Activated CD4-positive, alpha-beta T cell treated with anti-CD3 and anti-CD28 coated beads, Interleukin-2, Interleukin-6, amounts not matched to agents 100 ng/mL and 50 ng/mL, durations not matched to agents 16 hours and 8 hours (primary cell): ENCODE results near the gene SS18L1.
A peak's percentile ranks its signal among the peaks of the same experiment; 100 is the strongest.

ENCODE experiments used
- DNase-seq: peaks from one replicate; pipeline ENCODE4 v3.0.0-alpha.2; 2020

SS18L1 gene

GRCh38 chr20:62157387-62158087 is 14.0 kb downstream of the SS18L1 start:
- no peak for DNase-seq

GRCh38 chr20:62158088-62158400 is 14.5 kb downstream of the SS18L1 start:
- DNase-seq, result no peak

GRCh38 chr20:62158541-62158940 is 15.0 kb downstream of the SS18L1 start:
- DNase-seq, result no peak

DNA sequence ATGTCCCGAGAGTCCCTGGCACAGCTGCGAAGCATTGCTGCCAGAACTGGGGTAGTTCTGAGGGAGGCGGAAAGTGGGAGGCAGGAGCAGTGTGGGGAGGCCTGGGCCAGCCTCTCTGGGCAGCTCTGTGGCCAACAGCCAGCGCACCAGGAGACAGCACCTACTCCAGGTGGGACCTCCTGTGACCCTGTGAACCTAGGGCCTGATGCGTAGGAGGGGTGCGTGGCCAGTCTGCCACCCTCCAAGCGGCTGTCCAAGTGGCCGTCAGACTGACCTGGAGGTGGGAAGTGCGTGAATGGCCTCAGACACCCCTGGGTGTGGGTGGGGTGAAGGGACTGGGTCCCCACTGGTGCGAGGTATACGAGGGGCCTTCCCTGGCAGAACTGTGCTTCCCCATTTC is 15.5 kb downstream of the SS18L1 start:
- no peak for DNase-seq

GRCh38 chr20:62159839-62160238 is 16.3 kb downstream of the SS18L1 start:
- DNase-seq, result peak; percentile 91

DNA sequence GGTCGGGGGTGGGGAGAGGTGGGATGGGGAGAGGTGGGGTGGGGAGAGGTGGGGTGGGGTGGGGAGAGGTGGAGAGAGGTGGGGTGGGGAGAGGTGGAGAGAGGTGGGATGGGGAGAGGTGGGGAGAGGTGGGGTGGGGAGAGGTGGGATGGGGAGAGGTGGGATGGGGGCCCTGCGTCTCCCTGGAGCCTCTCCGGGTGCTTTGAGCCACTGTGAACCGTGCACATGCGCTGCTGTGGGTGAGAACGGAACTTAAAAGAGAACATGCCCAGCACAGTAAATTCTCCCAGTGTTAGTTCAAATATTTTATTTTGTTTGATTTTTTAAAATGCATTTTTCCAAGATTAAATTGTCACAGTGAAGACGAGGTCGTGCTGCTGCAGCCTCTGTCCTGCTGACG is 16.7 kb downstream of the SS18L1 start:
- no peak for DNase-seq

- no peak for DNase-seq
These were observed 17.3 kb downstream of the SS18L1 start for GRCh38 chr20:62160876-62161275.

DNA sequence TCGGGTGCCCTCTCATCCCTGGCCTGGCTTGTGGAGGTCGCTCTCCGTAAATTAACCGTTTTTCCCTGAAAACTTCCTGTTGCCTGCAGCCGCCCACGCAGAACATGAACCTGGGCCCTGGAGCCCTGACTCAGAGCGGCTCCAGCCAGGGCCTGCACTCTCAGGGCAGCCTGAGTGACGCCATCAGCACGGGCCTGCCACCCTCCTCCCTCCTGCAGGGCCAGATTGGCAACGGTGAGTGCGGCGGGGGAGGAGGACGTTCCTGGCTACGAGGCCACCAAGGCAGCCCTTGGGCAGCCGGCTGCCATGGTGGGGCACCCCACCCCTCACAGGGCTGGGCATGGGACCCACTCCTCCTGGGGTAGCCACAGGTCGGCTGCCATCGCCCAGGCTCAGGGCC is 17.8 kb downstream of the SS18L1 start:
- no peak for DNase-seq

DNA sequence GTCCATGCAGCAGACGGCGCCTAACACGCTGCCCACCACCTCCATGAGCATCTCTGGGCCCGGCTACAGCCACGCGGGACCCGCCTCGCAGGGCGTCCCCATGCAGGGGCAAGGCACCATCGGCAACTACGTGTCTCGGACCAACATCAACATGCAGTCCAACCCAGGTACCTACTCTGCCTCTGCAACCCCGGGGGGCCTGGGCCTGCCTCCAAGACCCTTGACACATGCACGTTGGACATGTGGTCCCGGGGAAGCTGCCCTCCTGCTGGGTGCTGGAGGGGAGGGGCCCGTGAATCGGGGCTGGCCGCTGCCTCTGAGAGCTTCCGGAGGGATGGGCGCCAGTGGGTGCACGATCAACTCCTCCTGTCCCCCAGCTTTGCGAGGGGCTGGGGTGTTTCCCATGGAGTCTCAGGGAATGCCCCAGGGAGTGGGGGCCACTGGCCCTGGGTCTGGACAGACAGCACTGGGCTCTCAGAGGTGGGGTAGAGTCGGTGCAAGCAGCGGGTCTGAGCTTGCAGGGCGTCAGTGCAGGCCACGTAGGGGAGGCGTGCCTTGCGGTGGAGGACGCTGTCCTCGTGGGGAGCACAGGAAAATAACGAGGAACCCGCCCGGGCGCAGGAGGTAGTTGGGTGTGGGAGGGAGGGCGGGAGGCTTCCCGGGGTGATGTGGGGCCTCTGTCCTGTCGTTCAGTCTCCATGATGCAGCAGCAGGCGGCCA is 19.4 kb downstream of the SS18L1 start:
- DNase-seq, result no peak

- DNase-seq, result no peak
These were observed 19.9 kb downstream of the SS18L1 start for GRCh38 chr20:62163485-62163865.

DNA sequence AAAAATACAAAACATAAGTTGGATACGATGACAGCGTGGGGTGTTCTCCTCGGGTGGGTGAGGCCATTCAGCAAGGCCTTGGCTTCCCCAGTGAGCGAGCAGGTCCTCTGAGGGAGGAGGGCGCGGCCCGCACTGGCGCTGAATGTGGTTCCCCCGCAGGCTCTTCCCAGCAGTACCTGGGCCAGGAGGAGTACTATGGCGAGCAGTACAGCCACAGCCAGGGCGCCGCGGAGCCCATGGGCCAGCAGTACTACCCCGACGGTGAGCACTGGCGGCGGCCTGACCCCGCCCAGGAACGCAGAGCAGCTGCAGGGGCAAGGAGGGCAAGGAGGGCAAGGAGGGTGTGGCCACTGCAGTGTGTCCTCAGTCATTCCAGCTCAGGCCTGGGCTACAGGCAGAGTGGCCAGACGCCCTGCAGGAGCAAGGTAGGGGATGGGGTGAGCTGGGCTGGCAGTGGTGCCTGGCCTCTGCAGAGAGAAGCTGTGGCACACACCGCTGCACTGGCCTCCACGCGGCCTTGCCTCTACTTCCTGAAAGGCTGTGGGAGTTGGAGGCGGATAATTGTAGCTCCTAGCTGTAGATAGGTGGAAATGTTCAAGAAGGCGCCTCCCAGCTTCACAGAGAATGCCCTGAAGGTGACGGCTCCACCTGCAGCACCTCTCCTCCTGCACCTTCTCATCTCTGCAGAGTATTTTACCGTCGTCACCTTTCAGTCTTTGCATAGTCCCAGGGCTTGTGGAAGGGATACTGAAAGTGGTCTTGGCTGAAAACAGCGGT is 20.6 kb downstream of the SS18L1 start:
- DNase-seq, result no peak

GRCh38 chr20:62164879-62165761 is 21.6 kb downstream of the SS18L1 start:
- DNase-seq, result no peak

DNA sequence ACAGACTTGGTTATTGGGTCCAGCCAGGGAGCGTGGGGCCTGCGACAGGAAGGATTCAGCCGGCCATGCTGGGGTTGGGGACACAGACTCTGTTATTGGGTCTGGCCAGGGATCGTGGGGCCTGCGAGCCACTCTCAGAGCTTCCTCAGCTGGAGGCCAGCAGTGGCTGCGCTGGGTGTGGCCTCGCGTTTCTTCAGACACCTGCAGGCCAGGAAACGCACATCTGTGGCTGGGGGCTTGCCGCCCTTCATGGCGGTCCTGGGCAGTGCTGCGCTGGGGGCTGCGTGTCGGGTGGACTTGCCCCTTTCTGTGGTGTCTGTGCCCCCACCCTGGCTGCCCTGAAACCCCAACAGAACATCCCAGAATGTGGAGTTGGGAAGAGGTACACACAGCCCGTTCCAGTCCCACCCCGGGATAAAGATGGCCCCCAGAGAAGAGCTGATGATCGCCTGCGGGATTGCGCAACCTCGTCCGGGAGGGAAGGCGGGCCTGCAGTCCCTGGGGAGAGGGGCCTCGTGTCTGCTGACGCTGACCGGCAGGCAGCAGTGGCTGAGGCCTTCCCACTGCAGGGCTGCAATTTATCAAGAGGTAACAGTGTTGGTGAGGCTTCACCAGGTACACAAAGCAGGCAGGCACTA is 22.3 kb downstream of the SS18L1 start:
- DNase-seq, result no peak

DNA sequence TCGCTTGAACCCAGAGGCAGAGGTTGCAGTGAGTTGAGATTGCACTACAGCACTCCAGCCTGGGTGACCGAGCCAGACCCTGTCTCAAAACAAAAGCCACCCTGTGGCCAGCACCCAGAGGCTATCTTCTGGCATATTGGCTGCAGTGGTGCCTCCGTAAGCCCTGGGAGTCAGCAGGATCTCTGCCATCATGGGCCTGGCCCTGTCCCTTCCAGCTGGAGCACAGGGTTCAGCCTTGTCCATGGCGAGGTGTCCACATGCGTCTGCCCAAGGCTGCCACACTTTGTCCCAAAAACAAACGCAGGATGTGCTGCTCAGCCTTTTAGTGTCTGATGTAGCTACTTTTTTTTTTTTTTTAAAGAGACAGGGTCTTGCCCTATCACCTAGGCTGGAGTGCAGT is 23.9 kb downstream of the SS18L1 start:
- DNase-seq, result no peak

DNA sequence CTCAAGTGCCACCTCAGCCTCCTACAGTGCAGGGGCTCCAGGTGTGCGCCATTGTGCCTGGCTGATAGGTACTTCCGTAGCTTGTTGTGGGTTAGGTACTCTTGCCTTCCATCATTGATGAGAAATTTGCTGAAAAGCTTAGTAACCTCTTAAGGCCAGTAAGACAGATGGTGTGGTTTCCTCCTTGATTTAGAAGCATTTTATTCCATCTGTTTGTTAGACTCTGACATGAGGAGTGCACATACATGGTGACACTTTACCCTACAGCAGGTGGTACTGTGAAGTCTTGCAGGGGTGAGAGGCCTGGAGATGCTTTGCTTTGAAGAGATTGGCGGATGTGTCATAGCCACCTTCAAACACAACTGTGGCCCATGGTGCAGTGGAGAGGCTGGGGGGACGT is 24.5 kb downstream of the SS18L1 start:
- DNase-seq, result no peak

GRCh38 chr20:62168890-62169435 is 25.4 kb downstream of the SS18L1 start:
- no peak for DNase-seq

DNA sequence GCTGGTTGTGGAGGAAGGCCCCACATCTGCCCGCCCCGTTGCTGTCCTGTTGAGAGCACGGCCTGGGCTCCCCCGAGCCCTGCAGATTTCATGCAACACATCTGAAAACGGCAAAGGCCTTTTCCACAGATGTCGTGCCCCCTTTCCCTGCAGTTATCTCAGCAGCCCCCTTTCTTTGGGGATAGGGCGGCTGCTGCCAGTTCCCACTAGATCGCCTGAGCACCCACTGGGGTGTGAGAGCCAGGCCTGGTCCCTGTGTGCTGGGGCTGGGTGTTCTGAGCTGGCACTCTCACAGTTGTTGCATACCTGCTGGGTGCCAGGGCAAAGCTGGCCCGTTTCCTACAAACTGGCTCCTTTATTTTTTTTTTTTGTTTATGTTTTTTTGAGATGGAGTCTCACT is 27.0 kb downstream of the SS18L1 start:
- no peak for DNase-seq

GRCh38 chr20:62171245-62171644 is 27.7 kb downstream of the SS18L1 start:
- DNase-seq, result no peak

GRCh38 chr20:62172666-62173065 is 29.1 kb downstream of the SS18L1 start:
- DNase-seq, result no peak

DNA sequence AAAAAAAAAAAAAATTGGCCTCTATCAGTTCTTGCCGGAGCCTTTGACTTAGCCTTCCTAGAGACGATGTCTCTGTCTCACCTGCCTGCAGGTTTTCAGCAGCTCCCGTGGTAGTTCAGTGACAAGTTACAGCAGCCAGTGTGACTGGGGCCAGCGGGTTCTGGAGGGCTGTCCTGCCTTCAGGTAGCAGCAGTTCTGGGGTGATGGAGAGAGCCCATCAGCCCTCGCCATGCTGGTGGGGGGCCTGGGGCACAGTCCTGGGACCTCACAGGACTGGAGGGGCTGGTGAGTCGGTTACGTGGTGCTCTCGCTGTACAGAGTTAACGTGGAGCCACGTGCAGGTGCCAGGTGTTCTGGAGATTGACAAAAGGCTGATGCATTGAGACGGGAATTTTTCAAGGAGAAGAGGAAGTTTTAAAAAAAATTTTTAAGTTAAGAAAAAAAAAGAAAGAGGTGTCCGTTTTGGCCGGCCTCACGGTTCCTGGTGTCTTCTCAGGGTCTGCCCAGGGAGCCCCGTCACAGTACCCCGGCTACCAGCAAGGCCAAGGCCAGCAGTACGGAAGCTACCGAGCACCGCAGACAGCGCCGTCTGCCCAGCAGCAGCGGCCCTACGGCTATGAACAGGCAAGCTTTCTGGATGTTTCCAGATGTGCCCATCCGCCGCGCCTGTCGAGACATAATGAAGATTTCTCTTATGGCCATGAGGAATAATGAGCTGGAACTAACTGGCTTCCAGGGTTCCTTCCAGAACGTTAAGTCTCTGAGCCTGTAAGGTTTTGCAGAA is 30.6 kb downstream of the SS18L1 start:
- DNase-seq, result no peak

GRCh38 chr20:62174870-62175624 is 31.5 kb downstream of the SS18L1 start:
- no peak for DNase-seq
